ENCODE measurements around the gene HEATR1.
"Not testable (repeated sequence)": the region's sequence is repeated elsewhere in the genome, so short reads cannot be mapped to it uniquely, and the experiment has no call there.

HEATR1 gene

GRCh38 chr1:236590553-236591150, 13.7 kb downstream of the HEATR1 start:
- no peak for DNase-seq

GRCh38 chr1:236589531-236589930, 14.8 kb downstream of the HEATR1 start:
- no peak for DNase-seq

- no peak for DNase-seq
These were observed 22.8 kb downstream of the HEATR1 start for GRCh38 chr1:236581528-236581927.

- DNase-seq, result not testable (repeated sequence)
These were observed 23.9 kb downstream of the HEATR1 start for GRCh38 chr1:236580404-236580803.

GRCh38 chr1:236578661-236579060, 25.7 kb downstream of the HEATR1 start:
- DNase-seq, result no peak

GRCh38 chr1:236577041-236577440, 27.3 kb downstream of the HEATR1 start:
- DNase-seq, result not testable (repeated sequence)

GRCh38 chr1:236576004-236576403, 28.3 kb downstream of the HEATR1 start:
- no peak for DNase-seq

- DNase-seq, result no peak
These were observed 28.8 kb downstream of the HEATR1 start for GRCh38 chr1:236575523-236575922.

- DNase-seq, result no peak
These were observed 35.9 kb downstream of the HEATR1 start for GRCh38 chr1:236568285-236568894.

- DNase-seq, result no peak
These were observed 38.8 kb downstream of the HEATR1 start for GRCh38 chr1:236565530-236565929.

- no peak for DNase-seq
These were observed 42.3 kb downstream of the HEATR1 start for GRCh38 chr1:236561976-236562375.

- no peak for DNase-seq
These were observed 44.0 kb downstream of the HEATR1 start for GRCh38 chr1:236560213-236560771.

GRCh38 chr1:236558846-236559245, 45.5 kb downstream of the HEATR1 start:
- DNase-seq, result no peak

- no peak for DNase-seq
These were observed 46.2 kb downstream of the HEATR1 start for GRCh38 chr1:236558081-236558480.

- no peak for DNase-seq
These were observed 47.7 kb downstream of the HEATR1 start for GRCh38 chr1:236556606-236557005.

- DNase-seq, result no peak
These were observed 50.9 kb downstream of the HEATR1 start for GRCh38 chr1:236553370-236553769.

GRCh38 chr1:236552901-236553300, 51.4 kb downstream of the HEATR1 start:
- no peak for DNase-seq

- no peak for DNase-seq
These were observed 52.2 kb downstream of the HEATR1 start for GRCh38 chr1:236552096-236552495.

GRCh38 chr1:236550961-236551851, 53.1 kb downstream of the HEATR1 start:
- DNase-seq, result no peak

- no peak for DNase-seq
These were observed 55.9 kb downstream of the HEATR1 start for GRCh38 chr1:236548452-236548851.

- DNase-seq, result no peak
These were observed 58.6 kb downstream of the HEATR1 start for GRCh38 chr1:236545621-236546169.

- no peak for DNase-seq
These were observed 61.1 kb downstream of the HEATR1 start for GRCh38 chr1:236543065-236543669.

- no peak for DNase-seq
These were observed 62.6 kb downstream of the HEATR1 start for GRCh38 chr1:236541710-236542109.

Measured in CD4-positive, alpha-beta T cell treated with Interleukin-15 for 1 hour (primary cell).